T-cell (primary cell): ENCODE measurements around the gene BMPR1B. TPM values are rescaled to one million over a fixed set of nuclear protein-coding genes. Genes with fewer than 3 reads are reported as not detected.

Source experiments
- ATAC-seq, 4 experiments: fragments of 200-7000 bp in 3 of 4; fragments of 150-1000 bp in 1 of 4; cut with Tn5 transposase; replicated peaks in 1 of 4; 1 replicate in 3 of 4; 2 replicates in 1 of 4; pipeline ENCODE4 v1.10.0; 2021; ENCODE audit warnings: moderate library complexity in 3 of 4, mild to moderate bottlenecking in 2 of 4, moderate number of reproducible peaks in 1 of 4
- CTCF ChIA-PET, 2 donors: fragments of 300-600 bp; sonication (Branson Sonifier 250); formaldehyde crosslinking; loops; one replicate each; lab custom pipeline; 2022; ENCODE audit warnings: antibody characterized with exemption in 2 of 2; lab: Charles Lee
- POLR2A ChIA-PET, 2 donors: fragments of 300-600 bp; sonication (Branson Sonifier 250); formaldehyde crosslinking; loops; one replicate each; lab custom pipeline; 2022; ENCODE audit warnings: antibody characterized with exemption in 2 of 2; lab: Charles Lee
- DNase-seq, 35 experiments: peaks; one replicate each; pipeline versions ENCODE4 v3.0.0 to v3.0.0-alpha.2; 2013 to 2023
- H3K27ac ChIP-seq: one replicate; pipeline ENCODE4 v1.5.1; 2013; ENCODE audit warnings: low read length
- H3K27me3 ChIP-seq, 2 experiments: replicated peaks in 1 of 2; 1 replicate in 1 of 2; 2 replicates in 1 of 2; pipeline versions ENCODE4 v1.6.1 to v1.7.0; 2013; ENCODE audit warnings: low read length in 1 of 2, mixed read lengths in 1 of 2; ENCODE audit not compliant: control insufficient read depth in 2 of 2, insufficient read depth in 2 of 2; ENCODE audit errors: extremely low read depth in 1 of 2
- H3K36me3 ChIP-seq, 2 donors: 1 replicate in 1 of 2; 2 replicates in 1 of 2; pipeline versions ENCODE4 v1.6.1 to v1.7.0; 2013; ENCODE audit warnings: low read length in 1 of 2; ENCODE audit not compliant: control insufficient read depth in 2 of 2, insufficient read depth in 1 of 2; ENCODE audit errors: extremely low read depth in 1 of 2
- H3K4me1 ChIP-seq, 2 experiments: 1 replicate in 1 of 2; 2 replicates in 1 of 2; pipeline versions ENCODE4 v1.6.1 to v1.7.0; 2013; ENCODE audit warnings: low read length in 2 of 2, mixed read lengths in 1 of 2; ENCODE audit not compliant: insufficient read depth in 2 of 2, control insufficient read depth in 1 of 2; ENCODE audit errors: extremely low read depth in 1 of 2
- H3K4me3 ChIP-seq, 2 donors: 1 replicate in 1 of 2; 2 replicates in 1 of 2; pipeline versions ENCODE4 v1.5.1 to v1.7.0; 2013; ENCODE audit warnings: mild to moderate bottlenecking in 2 of 2, low read length in 1 of 2, moderate library complexity in 1 of 2; ENCODE audit not compliant: control insufficient read depth in 1 of 2; ENCODE audit errors: extremely low read depth in 1 of 2
- H3K9me3 ChIP-seq: 2 replicates; pipeline ENCODE4 v1.7.0; 2013
- H3K27ac Mint-ChIP-seq, 2 donors: one replicate each; pipeline ENCODE4 v1.8.0; 2020 to 2021; ENCODE audit warnings: mild to moderate bottlenecking in 2 of 2, mixed read lengths in 2 of 2
- H3K27me3 Mint-ChIP-seq, 2 donors: one replicate each; pipeline ENCODE4 v1.8.0; 2021 to 2022; ENCODE audit warnings: mixed read lengths in 2 of 2
- H3K36me3 Mint-ChIP-seq: one replicate; pipeline ENCODE4 v1.8.0; 2021; ENCODE audit warnings: mixed read lengths
- H3K4me1 Mint-ChIP-seq, 3 donors: one replicate each; pipeline ENCODE4 v1.8.0; 2020 to 2022; ENCODE audit warnings: mixed read lengths in 3 of 3, mild to moderate bottlenecking in 1 of 3
- H3K4me3 Mint-ChIP-seq, 3 donors: one replicate each; pipeline ENCODE4 v1.8.0; 2020 to 2022; ENCODE audit warnings: mild to moderate bottlenecking in 3 of 3, mixed read lengths in 3 of 3, moderate library complexity in 3 of 3
- H3K9me3 Mint-ChIP-seq, 3 donors: one replicate each; pipeline ENCODE4 v1.8.0; 2020 to 2022; ENCODE audit warnings: mixed read lengths in 3 of 3
- WGBS: methylation state at CpG from one replicate; pipeline ENCODE4 v1.1.5; 2013; ENCODE audit warnings: missing lambda C conversion rate; ENCODE audit not compliant: insufficient coverage; 5-methylcytosine and 5-hydroxymethylcytosine counted together
- total RNA-seq, 35 experiments: library from RNA in 6 of 35; stranded (reverse) in 6 of 35; fragments of 120-200 nt in 1 of 35; gene quantifications; one replicate each; pipeline versions ENCODE4 v1.2.1 to v1.2.4 and lab custom pipeline; 2013 to 2026

Gene BMPR1B
- total RNA-seq, 5 donors from 2014 or later (not counting 1 experiment from before 2014, with no cell fraction given): 0.09 to 0.36 (median 0.28) TPM; not detected in 2

GRCh38 chr4:94918543-94918942, 160.8 kb downstream of the BMPR1B start:
- Histone ChIP-seq H3K4me1 (no peaks in the 10 kb centered on the region), H3K27me3 (no peaks in the 10 kb centered on the region), H3K36me3 (no peaks in the 10 kb centered on the region), H3K4me3 (no peak overlapping the region), H3K9me3 (no peaks in the 10 kb centered on the region), H3K27ac (no peak overlapping the region)
- 80% methylated on average over 1 of the region's 1 CpG for WGBS
- Mint-ChIP-seq H3K27me3 (no peaks in the 10 kb centered on the region), H3K4me1 (peaks cover 3 to 11% (median 11%) of the 10 kb centered on the region in 3 donors), H3K9me3 (peaks cover 10 to 17% (median 12%) of the 10 kb centered on the region in 3 donors), H3K4me3 (no peak overlapping the region), H3K27ac (no peak overlapping the region), H3K36me3 (no peaks in the 10 kb centered on the region)
- no peak for DNase-seq
- CTCF ChIA-PET: no interaction called here
- POLR2A ChIA-PET: no interaction called here
- no peak for ATAC-seq

DNA sequence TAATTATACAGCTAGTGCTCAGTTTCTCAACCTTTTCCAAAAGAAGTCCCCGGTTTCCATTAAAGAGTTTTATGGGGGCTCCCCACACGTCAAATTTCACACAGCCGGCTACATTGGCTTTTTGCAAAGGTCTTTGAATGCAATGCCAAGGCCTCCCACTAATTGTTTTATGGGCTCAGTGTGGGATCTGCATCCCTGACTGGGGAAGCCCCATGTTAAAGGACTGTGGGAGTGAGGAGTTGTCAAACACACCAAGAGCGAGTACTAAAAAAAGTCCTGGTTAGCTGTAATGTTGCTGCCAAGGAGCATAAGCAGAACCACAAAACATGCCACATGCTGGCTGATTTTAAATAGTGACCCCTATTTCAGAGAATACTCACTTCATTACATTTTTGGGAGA, 162.6 kb downstream of the BMPR1B start:
- no peaks in the 10 kb centered on the region for H3K9me3 ChIP-seq
- no peaks in the 10 kb centered on the region for H3K27me3 ChIP-seq
- DNase-seq (no peak), ATAC-seq (no peak)
- Mint-ChIP-seq H3K27me3 (no peaks in the 10 kb centered on the region), H3K36me3 (no peaks in the 10 kb centered on the region), H3K27ac (no peak overlapping the region), H3K9me3 (peaks cover 10 to 14% (median 11%) of the 10 kb centered on the region in 3 donors), H3K4me3 (no peak overlapping the region), H3K4me1 (no peaks in the 10 kb centered on the region)
- WGBS: no CpG with 5 or more reads among the region's 4 CpGs
- no peak overlapping the region for H3K27ac ChIP-seq
- H3K36me3 ChIP-seq: no peaks in the 10 kb centered on the region
- POLR2A ChIA-PET: interaction anchor here in 1 of 2 donors (0.6 kb wide), 1 partner anchor 28 kb away, joined by 3 read pairs; no protein-coding TSS in a partner anchor
- H3K4me3 ChIP-seq: no peak overlapping the region
- no peaks in the 10 kb centered on the region for H3K4me1 ChIP-seq
- CTCF ChIA-PET: no interaction called here

DNA sequence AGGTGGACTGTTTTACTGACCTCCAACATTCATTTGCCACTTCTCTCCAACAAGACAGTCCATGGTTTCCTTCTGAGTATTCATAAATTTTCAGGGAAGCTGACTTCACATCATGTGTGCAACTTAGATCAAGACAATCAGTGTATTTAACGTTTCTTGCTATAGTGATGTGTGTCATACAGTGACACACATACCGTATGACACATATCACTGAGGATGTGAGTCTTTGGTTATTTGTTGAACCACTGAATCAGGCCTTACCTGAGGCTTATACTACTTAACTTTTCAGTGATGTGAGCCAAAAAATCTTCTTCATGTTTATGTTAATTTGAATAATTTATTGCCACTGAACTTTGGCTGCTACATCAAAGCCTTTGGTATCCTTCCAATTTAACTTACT, 166.8 kb downstream of the BMPR1B start:
- H3K4me3 ChIP-seq: no peak overlapping the region
- Mint-ChIP-seq H3K27me3 (peaks cover 0 to 2% of the 10 kb centered on the region in 2 donors), H3K4me3 (no peak overlapping the region), H3K36me3 (no peaks in the 10 kb centered on the region), H3K27ac (no peak overlapping the region), H3K9me3 (no peaks in the 10 kb centered on the region), H3K4me1 (no peaks in the 10 kb centered on the region)
- WGBS: no CpG with 5 or more reads among the region's 2 CpGs
- CTCF ChIA-PET: no interaction called here
- DNase-seq (no peak), ATAC-seq (no peak)
- POLR2A ChIA-PET: no interaction called here
- no peak overlapping the region for H3K27ac ChIP-seq
- H3K27me3 ChIP-seq: no peaks in the 10 kb centered on the region
- no peaks in the 10 kb centered on the region for H3K9me3 ChIP-seq
- no peaks in the 10 kb centered on the region for H3K4me1 ChIP-seq
- no peaks in the 10 kb centered on the region for H3K36me3 ChIP-seq

DNA sequence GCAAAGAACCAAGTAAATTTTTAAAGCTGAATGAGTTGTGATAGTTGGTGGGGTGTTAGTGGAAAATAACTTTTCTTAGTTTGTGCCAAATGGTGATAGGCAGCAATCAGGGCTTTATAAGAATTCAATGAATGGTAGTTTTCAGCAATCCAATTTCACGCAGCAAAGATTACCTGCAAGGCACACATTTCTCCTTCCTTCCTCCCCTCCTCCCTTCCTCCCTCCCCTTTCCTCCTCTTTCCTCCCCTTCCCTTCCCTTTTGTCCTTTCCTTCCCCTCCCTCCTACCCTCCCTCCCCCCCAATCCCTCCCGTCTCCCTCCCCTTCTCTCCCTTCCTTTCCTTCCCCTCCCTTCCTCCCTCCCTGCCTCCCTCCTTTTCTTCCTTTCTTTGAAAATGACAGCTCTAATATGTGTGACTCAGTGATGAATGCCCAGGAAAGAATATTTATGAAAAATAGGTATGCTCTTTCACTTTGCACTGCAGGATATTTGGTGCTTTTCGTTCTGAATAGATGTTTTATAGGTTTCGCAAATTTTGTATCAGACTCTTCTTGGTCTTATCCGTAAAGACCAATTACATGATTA, 168.1 kb downstream of the BMPR1B start:
- Histone ChIP-seq H3K27me3 (no peaks in the 10 kb centered on the region), H3K9me3 (no peaks in the 10 kb centered on the region), H3K4me3 (no peak overlapping the region), H3K36me3 (no peaks in the 10 kb centered on the region), H3K27ac (no peak overlapping the region), H3K4me1 (no peaks in the 10 kb centered on the region)
- Mint-ChIP-seq H3K27ac (no peak overlapping the region), H3K4me1 (no peaks in the 10 kb centered on the region), H3K27me3 (peaks cover 0 to 2% of the 10 kb centered on the region in 2 donors), H3K9me3 (no peaks in the 10 kb centered on the region), H3K4me3 (no peak overlapping the region), H3K36me3 (no peaks in the 10 kb centered on the region)
- WGBS: 84% methylated on average over 3 of the region's 5 CpGs
- ChIA-PET CTCF (no interaction called here), POLR2A (no interaction called here)
- ATAC-seq (no peak), DNase-seq (no peak)

- Mint-ChIP-seq H3K27ac (no peak overlapping the region), H3K9me3 (no peaks in the 10 kb centered on the region), H3K4me3 (no peak overlapping the region), H3K4me1 (no peaks in the 10 kb centered on the region), H3K27me3 (peaks cover 0 to 2% of the 10 kb centered on the region in 2 donors), H3K36me3 (no peaks in the 10 kb centered on the region)
- DNase-seq (no peak), ATAC-seq (no peak)
- Histone ChIP-seq H3K36me3 (no peaks in the 10 kb centered on the region), H3K27me3 (no peaks in the 10 kb centered on the region), H3K27ac (no peak overlapping the region), H3K4me3 (no peak overlapping the region), H3K9me3 (no peaks in the 10 kb centered on the region), H3K4me1 (no peaks in the 10 kb centered on the region)
- CTCF ChIA-PET: no interaction called here
- no CpG with 5 or more reads among the region's 2 CpGs for WGBS
- POLR2A ChIA-PET: no interaction called here
These were observed 169.2 kb downstream of the BMPR1B start for GRCh38 chr4:94926936-94927335.

DNA sequence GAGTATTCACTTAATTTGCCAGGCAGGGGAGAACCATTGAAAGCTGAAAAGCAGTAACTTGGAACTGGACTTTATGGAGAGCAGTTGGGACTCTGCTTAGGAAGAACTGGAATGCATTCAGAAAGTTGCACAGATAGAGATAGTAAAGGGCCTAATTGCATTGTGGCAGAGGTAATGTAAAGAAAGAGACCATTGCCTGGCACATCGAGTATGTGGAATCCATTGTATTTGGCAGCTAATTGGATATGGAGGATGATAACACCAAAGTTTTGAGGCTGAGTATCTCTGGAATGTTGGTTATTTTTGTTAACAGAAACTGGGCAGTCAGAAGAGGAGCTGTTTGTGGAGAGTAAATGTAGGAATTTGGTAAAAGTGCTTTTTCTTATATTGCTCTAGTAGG, 169.9 kb downstream of the BMPR1B start:
- POLR2A ChIA-PET: no interaction called here
- Mint-ChIP-seq H3K4me1 (no peaks in the 10 kb centered on the region), H3K27ac (no peak overlapping the region), H3K36me3 (no peaks in the 10 kb centered on the region), H3K9me3 (no peaks in the 10 kb centered on the region), H3K27me3 (peaks cover 0 to 2% of the 10 kb centered on the region in 2 donors), H3K4me3 (no peak overlapping the region)
- Histone ChIP-seq H3K4me1 (no peaks in the 10 kb centered on the region), H3K4me3 (no peak overlapping the region), H3K9me3 (no peaks in the 10 kb centered on the region), H3K36me3 (no peaks in the 10 kb centered on the region), H3K27ac (no peak overlapping the region), H3K27me3 (no peaks in the 10 kb centered on the region)
- WGBS: 64% methylated on average over 1 of the region's 1 CpG
- no peak for DNase-seq
- CTCF ChIA-PET: no interaction called here
- ATAC-seq: no peak
